ENCODE measurements around the gene CD320.
"Not testable (repeated sequence)": the region's sequence is repeated elsewhere in the genome, so short reads cannot be mapped to it uniquely, and the experiment has no call there.

CD320 gene

GRCh38 chr19:8320564-8321066 lies 12.5 kb upstream of the CD320 start:
- H3K4me1 ChIP-seq (ENCODE audit: control insufficient read depth in 1 of 2, insufficient read depth in 1 of 2, low read depth in 1 of 2, low read length in 1 of 2): peaks cover 19 to 24% of the 10 kb centered on the region in 2 experiments

GRCh38 chr19:8319807-8320520 lies 11.8 kb upstream of the CD320 start:
- peak overlapping the region in 1 of 2 experiments; percentile 91 for H3K4me3 ChIP-seq (ENCODE audit: low read depth in 1 of 2, low read length in 1 of 2)
- H3K4me1 ChIP-seq (ENCODE audit: control insufficient read depth in 1 of 2, insufficient read depth in 1 of 2, low read depth in 1 of 2, low read length in 1 of 2): peaks cover 19 to 24% of the 10 kb centered on the region in 2 experiments
- no peak overlapping the region for H3K27ac ChIP-seq
- TF ChIP-seq, protein P1, sequence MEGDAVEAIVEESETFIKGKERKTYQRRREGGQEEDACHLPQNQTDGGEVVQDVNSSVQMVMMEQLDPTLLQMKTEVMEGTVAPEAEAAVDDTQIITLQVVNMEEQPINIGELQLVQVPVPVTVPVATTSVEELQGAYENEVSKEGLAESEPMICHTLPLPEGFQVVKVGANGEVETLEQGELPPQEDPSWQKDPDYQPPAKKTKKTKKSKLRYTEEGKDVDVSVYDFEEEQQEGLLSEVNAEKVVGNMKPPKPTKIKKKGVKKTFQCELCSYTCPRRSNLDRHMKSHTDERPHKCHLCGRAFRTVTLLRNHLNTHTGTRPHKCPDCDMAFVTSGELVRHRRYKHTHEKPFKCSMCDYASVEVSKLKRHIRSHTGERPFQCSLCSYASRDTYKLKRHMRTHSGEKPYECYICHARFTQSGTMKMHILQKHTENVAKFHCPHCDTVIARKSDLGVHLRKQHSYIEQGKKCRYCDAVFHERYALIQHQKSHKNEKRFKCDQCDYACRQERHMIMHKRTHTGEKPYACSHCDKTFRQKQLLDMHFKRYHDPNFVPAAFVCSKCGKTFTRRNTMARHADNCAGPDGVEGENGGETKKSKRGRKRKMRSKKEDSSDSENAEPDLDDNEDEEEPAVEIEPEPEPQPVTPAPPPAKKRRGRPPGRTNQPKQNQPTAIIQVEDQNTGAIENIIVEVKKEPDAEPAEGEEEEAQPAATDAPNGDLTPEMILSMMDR (IDR thresholded peaks at IDR 0.05): no peak
- H3K36me3 ChIP-seq: peaks cover 31% of the 10 kb centered on the region
- H3K9me3 ChIP-seq: no peaks in the 10 kb centered on the region
- H3K27me3 ChIP-seq: no peaks in the 10 kb centered on the region

More at GRCh38 chr19:8320564-8321066, 12.5 kb upstream of the CD320 start:
- peak overlapping the region; percentile 91 for H3K4me3 ChIP-seq (ENCODE audit: low read depth in 1 of 2, low read length in 1 of 2)
- H3K36me3 ChIP-seq: peaks cover 25% of the 10 kb centered on the region
- TF ChIP-seq, protein P1 (IDR thresholded peaks at IDR 0.05): no peak
- H3K27me3 ChIP-seq: peaks cover under 1% of the 10 kb centered on the region
- H3K27ac ChIP-seq: peak overlapping the region; percentile 79
- no peaks in the 10 kb centered on the region for H3K9me3 ChIP-seq

- not testable (repeated sequence) for H3K9me3 ChIP-seq; H3K4me3 ChIP-seq (ENCODE audit: low read depth in 1 of 2, low read length in 1 of 2); H3K27me3 ChIP-seq; H3K27ac ChIP-seq
- Histone ChIP-seq H3K4me1 (ENCODE audit: control insufficient read depth in 1 of 2, insufficient read depth in 1 of 2, low read depth in 1 of 2, low read length in 1 of 2) (peaks cover 19 to 24% of the 10 kb centered on the region in 2 experiments), H3K36me3 (peaks cover 40% of the 10 kb centered on the region)
These were observed 10.7 kb upstream of the CD320 start for GRCh38 chr19:8318835-8319234.

DNA sequence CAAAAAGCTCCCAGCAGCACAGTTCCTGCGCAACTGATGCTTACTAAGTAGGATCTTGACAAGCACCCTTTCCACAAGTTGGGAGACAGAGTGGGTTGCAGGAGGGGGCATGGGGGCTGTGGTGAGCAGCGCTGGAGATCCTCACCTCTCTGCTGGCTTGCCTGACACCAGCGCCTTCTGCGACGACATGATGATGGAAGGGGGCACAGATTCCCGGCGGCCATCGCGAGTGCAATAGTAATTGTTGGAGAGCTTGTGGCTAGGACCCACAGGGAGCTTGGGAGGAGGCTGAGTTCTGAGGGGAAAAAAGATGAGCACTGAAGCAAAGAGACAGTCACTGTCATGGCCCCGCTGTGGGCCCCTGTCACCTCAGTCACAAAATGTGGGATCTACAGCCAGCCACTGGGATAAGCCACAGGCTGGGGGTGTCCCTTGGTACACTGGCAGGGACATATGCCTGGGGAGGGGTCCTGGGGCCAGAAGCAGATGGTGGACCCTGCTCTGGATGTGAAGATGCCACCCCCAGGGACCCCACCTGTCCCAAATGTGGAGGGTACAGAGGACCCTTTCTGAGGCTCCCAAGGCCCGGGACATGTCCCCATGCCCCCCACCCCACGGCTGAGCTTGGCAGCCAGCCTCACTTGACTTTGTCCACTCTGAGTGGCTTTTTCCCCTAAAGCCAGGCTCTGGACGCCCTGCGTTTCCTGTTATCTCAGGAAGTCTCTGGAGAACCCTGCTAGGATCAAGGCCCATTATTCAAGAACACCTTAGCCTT lies 8.4 kb upstream of the CD320 start:
- H3K4me3 ChIP-seq (ENCODE audit: low read depth in 1 of 2, low read length in 1 of 2): no peak overlapping the region
- TF ChIP-seq, protein P1 (IDR thresholded peaks at IDR 0.05): no peak
- H3K36me3 ChIP-seq: peaks cover 53% of the 10 kb centered on the region
- peaks cover 11% of the 10 kb centered on the region in 2 experiments for H3K4me1 ChIP-seq (ENCODE audit: control insufficient read depth in 1 of 2, insufficient read depth in 1 of 2, low read depth in 1 of 2, low read length in 1 of 2)
- H3K27ac ChIP-seq: no peak overlapping the region
- H3K27me3 ChIP-seq: no peaks in the 10 kb centered on the region
- no peaks in the 10 kb centered on the region for H3K9me3 ChIP-seq

DNA sequence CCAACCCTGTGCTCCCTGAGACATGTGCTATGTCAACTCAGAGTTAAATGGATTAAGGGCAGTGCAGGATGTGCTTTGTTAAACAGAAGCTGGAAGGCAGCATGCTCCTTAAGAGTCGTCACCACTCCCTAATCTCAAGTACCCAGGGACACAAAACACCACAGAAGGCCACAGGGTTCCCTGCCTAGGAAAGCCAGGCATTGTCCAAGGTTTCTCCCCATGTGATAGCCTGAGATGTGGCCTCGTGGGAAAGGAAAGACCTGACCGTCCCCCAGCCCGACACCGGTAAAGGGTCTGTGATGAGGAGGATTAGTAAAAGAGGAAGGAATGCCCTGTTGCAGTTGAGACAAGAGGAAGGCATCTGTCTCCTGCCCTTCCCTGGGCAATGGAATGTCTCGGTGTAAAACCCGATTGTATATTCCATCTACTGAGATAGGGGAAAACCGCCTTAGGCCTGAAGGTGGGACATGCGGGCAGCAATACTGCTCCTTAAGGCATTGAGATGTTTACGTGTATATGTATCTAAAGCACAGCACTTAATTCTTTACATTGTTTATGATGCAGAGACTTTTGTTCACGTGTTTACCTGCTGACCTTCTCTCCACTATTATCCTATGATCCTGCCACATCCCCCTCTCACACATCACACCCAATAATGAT lies 7.0 kb upstream of the CD320 start:
- H3K27me3 ChIP-seq; H3K9me3 ChIP-seq; H3K4me1 ChIP-seq (ENCODE audit: control insufficient read depth in 1 of 2, insufficient read depth in 1 of 2, low read depth in 1 of 2, low read length in 1 of 2); H3K27ac ChIP-seq; H3K4me3 ChIP-seq (ENCODE audit: low read depth in 1 of 2, low read length in 1 of 2): not testable (repeated sequence)
- H3K36me3 ChIP-seq: peaks cover 67% of the 10 kb centered on the region

DNA sequence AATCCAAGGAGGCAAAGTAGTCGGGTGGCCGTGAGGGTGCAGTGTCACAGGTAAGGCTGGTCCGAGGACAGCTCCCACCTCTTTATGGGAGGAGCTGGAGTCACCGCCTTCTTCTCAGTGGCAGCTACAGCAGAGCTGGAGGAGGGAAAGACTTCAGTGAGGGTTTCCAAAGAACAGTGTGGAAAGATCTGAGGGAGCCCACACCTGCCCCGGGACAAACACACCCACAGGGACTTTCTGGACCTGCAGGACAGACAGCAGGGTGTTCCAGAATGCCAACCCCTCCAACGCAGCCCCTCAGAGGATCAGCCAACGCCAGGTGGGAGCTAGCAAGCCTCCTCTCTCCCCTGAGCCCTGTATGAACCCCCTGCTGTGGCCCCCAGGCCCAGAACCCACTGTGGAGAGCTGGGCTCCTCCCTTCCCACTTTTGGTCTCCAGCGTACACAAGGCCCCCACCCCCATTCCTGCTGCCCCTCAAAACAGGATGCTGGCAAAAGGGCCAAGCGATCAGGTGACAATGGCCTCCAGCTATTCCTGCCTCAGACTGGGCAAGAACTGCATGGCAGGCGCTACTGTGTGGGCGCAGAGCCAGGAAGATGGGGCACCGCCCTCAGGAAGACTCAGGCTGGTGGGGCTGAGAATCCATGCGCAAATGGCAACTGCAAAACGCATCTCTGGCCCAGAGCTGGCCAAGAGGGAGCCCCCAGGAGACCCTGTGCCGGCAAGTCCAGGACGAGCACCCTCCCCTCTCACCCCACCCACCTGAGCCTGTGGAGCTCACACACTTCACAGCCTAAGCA lies 3.5 kb upstream of the CD320 start:
- Histone ChIP-seq H3K27me3 (peaks cover 14% of the 10 kb centered on the region), H3K27ac (no peak overlapping the region), H3K36me3 (peaks cover 80% of the 10 kb centered on the region), H3K9me3 (no peaks in the 10 kb centered on the region), H3K4me3 (ENCODE audit: low read depth in 1 of 2, low read length in 1 of 2) (no peak overlapping the region), H3K4me1 (ENCODE audit: control insufficient read depth in 1 of 2, insufficient read depth in 1 of 2, low read depth in 1 of 2, low read length in 1 of 2) (peaks cover 12 to 13% of the 10 kb centered on the region in 2 experiments)
- TF ChIP-seq, protein P1 (IDR thresholded peaks at IDR 0.05): no peak
